Cardiac fibroblast (primary cell): ENCODE data around the gene ATP13A1.

Experiments used
- DNase-seq, 2 donors: peaks; one replicate each; pipeline versions ENCODE4 v3.0.0 to v3.0.0-alpha.2; 2010; ENCODE audit warnings: low read depth in 2 of 2
- H3K4me3 ChIP-seq, 2 donors: replicated peaks in 1 of 2; 1 replicate in 1 of 2; 2 replicates in 1 of 2; pipeline ENCODE4 v1.5.1; 2011; ENCODE audit warnings: low read depth in 2 of 2, low read length in 2 of 2, mild to moderate bottlenecking in 2 of 2, moderate library complexity in 1 of 2
- TF ChIP-seq, protein P1 (sequence below): IDR thresholded peaks from one replicate; pipeline ENCODE4 v1.5.1; 2011; ENCODE audit warnings: low read depth, mild to moderate bottlenecking, low read length, inconsistent platforms

The ATP13A1 gene

DNA sequence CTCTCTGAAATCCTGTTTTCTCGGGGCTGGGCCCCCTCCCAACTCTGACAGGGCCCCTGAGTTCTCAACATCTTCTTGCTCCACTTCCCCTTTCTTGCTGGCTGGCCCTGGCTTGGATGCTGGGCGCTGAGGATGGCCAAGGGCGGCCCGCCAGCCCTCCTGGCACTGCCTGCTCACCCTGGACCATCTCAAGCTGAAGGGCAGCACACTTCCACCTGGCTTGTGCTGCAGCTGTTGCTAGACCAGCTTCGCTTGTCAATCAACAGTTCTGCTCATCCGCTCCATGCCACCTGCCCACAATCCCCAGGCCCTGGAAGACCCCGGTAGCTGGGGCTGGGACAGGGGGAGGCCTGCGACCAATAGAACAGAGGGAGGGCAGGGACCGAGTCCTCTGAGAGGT is 13.1 kb downstream of the ATP13A1 start:
- no peak overlapping the region for H3K4me3 ChIP-seq
- DNase-seq = no peak
- TF ChIP-seq, protein P1, sequence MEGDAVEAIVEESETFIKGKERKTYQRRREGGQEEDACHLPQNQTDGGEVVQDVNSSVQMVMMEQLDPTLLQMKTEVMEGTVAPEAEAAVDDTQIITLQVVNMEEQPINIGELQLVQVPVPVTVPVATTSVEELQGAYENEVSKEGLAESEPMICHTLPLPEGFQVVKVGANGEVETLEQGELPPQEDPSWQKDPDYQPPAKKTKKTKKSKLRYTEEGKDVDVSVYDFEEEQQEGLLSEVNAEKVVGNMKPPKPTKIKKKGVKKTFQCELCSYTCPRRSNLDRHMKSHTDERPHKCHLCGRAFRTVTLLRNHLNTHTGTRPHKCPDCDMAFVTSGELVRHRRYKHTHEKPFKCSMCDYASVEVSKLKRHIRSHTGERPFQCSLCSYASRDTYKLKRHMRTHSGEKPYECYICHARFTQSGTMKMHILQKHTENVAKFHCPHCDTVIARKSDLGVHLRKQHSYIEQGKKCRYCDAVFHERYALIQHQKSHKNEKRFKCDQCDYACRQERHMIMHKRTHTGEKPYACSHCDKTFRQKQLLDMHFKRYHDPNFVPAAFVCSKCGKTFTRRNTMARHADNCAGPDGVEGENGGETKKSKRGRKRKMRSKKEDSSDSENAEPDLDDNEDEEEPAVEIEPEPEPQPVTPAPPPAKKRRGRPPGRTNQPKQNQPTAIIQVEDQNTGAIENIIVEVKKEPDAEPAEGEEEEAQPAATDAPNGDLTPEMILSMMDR = no peak

DNA sequence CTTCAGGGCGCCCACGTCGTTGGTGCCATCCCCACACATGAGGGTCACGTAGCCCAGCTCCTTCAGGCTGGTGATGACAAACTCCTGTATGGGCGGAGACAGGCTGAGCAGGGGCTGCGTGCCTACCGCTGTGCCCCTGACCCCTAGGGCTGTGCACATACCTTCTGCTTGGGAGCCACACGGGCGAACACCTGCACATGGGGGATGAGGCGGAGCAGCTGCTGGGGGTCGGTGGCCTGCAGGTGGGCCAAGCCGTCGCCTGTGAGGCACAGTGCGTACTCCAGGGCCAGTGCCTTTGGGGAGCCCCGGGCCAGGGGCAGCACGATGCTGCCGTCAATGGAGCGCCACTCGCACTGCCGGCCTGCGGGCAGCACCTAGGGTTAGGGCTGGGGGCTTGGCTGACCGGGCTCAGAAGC is 13.9 kb downstream of the ATP13A1 start:
- TF ChIP-seq, protein P1 = no peak
- DNase-seq = no peak
- no peak overlapping the region for H3K4me3 ChIP-seq

DNA sequence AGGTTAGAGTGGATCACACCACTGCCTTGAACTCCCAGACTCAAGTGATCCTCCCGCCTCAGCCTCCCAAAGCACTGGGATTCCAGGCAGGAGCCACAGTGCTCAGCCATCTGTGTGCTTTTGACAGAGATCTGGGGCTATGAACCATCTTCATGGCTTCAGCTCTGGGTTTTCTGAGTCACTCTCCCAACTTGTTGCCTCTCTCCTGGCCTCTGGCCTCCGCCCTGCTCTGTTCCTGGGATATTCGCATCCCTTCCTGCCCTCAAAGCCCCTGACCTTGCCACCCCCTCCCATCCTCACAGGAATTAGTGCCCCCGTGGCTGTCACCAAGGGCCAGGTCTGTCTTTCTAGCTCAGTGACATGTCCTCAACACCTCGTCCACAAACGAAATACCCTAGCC is 14.3 kb downstream of the ATP13A1 start:
- no peak overlapping the region for H3K4me3 ChIP-seq
- DNase-seq = no peak
- TF ChIP-seq, protein P1 = no peak

DNA sequence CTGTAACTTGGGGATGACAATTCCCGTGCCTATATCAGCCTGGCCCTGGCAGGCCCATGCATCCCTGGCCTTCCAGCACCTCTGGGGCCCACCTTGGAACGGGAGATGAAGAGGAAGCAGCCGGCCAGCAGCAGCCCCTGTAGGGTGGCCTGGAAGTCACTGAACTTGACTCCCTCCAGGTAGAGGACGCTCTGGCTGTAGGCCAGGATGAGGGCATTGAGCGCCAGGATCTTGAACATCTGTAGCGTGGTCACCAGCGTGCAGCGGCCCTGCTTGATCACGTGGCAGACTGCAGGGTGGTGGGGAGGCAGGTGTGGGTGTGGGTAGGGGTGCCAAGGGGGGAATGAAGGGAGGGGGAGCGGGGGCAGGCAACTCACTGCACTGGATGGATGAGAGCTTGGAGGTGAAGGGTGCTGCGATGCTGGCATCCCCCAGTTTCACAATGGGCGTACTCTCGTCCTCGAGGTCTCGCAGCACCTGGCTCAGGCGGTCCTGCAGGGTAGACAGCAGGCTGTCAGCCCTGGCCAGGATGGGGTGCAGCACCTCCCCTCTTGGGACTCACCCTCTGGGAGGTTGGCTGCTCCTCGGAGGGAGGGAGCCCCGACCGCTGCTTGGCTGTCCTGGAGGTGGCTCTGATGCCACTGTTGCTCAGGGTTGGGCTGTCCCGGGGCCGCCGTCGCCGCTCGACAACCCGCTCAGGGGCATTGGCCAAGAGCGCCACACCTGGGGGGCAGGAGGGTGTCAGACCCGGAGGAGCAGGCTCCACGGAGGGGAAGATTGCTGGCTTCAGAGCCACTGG is 16.2 kb downstream of the ATP13A1 start:
- TF ChIP-seq, protein P1 = no peak
- no peak for DNase-seq
- H3K4me3 ChIP-seq = no peak overlapping the region

DNA sequence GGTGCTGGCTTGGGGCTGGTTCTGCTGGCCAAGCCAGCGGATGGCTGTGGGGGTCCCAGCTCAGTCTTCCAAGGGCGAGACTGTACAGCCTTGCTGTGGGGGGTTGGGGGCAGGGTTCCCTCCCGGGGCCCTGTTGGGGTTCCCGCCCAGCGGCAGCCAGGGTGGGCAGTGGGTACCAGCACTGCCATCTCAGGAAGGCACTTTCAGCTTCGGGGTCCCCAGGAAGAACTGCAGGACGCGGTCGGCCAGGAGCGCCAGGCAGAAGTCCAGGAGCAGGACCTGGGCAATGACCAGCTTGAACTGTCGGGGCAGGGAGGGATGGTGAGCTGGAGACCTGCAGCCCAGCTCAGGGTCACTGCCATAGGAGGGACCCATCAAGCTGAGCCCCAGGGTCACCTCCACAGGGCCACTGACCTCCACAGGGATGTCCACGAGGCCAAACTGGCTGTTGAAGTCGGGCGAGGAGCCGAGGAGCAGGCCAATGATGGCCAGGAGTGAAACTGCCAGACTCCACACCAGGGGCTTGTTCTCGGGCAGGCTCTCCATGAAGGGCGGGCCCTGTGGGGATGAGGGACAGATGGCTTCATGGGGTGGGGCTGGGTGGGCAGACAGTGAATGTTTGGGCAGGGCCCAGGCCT is 18.1 kb downstream of the ATP13A1 start:
- H3K4me3 ChIP-seq = no peak overlapping the region
- TF ChIP-seq, protein P1 = no peak
- no peak for DNase-seq

DNA sequence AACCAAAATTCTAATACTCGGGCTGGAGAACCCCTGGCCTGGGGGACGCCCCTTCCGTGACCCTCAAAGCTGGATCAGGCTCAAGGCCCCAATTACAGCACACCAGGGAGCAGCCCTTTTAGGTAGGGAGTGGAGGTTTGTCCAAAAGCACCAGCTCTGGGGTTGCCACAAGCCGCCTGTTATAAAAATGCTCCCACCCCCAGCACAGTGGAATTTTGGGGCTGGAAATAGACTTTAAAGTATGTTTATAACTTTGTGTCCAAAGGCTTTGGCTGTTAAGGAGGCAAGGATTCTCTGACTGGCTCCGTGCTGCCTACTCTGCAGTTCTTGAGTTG is 19.5 kb downstream of the ATP13A1 start:
- H3K4me3 ChIP-seq = peak overlapping the region in 1 of 2 donors; percentile 81
- no peak for DNase-seq
- TF ChIP-seq, protein P1 = no peak
